Ovary (tissue), 9 donors: ENCODE measurements around the gene P2RY13. TPM values are rescaled to one million over a fixed set of nuclear protein-coding genes. Genes with fewer than 3 reads are reported as not detected.

ENCODE experiments used
- DNase-seq, 5 donors: peaks; one replicate each; pipeline ENCODE4 v3.0.0-alpha.2; 2019 to 2020
- H3K27ac ChIP-seq, 2 donors: fragments of 200-600 bp; one replicate each; pipeline versions ENCODE4 v1.5.1 to v1.8.0; 2019 to 2022
- H3K27me3 ChIP-seq: fragments of 200-600 bp; one replicate; pipeline ENCODE4 v1.8.0; 2022
- H3K36me3 ChIP-seq: fragments of 200-600 bp; sonication (generic); one replicate; pipeline ENCODE4 v1.5.1; 2019
- H3K4me1 ChIP-seq: one replicate; pipeline ENCODE4 v1.8.1; 2013; ENCODE audit warnings: mild to moderate bottlenecking, moderate library complexity; ENCODE audit not compliant: insufficient read depth
- H3K4me3 ChIP-seq: fragments of 200-600 bp; sonication (generic); one replicate; pipeline ENCODE4 v1.5.1; 2017
- H3K9me3 ChIP-seq, 2 donors: fragments of 200-600 bp in 1 of 2; sonication (generic) in 1 of 2; one replicate each; pipeline versions ENCODE4 v1.5.1 to v1.8.1; 2013 to 2019; ENCODE audit warnings: mild to moderate bottlenecking in 1 of 2, moderate library complexity in 1 of 2
- EP300 ChIP-seq: sonication (generic); formaldehyde crosslinking; IDR thresholded peaks from one replicate; pipeline ENCODE4 v1.6.1; 2017; ENCODE audit warnings: antibody characterized with exemption
- POLR2A ChIP-seq: fragments of 450-650 bp; IDR thresholded peaks from one replicate; pipeline ENCODE4 v1.6.1; 2017; ENCODE audit warnings: antibody characterized with exemption, mild to moderate bottlenecking, moderate library complexity
- WGBS, 3 donors: extraction: QIAGEN DNeasy Blood & Tissue Kit in 1 of 3; methylation state at CpG; one replicate each; pipeline versions ENCODE4 v1.1.5 to v1.1.7; 2013 to 2017; 5-methylcytosine and 5-hydroxymethylcytosine counted together
- intact Hi-C, 4 donors: fragments of 100-400 bp; cut with DNase I; formaldehyde crosslinking; loops; one replicate each; pipeline versions ENCODE4 v1.11.0 to v1.15.1; 2022 to 2023
- polyA plus RNA-seq, 2 donors: library from polyadenylated mRNA; stranded (reverse); fragments of 200-250 nt in 1 of 2; fragments of 350-450 nt in 1 of 2; fragmentation: Illumina TruSeq in 1 of 2; extraction: RNeasy Lipid Tissue Mini Kit (QIAGEN cat#74804) in 1 of 2; gene quantifications; one replicate each; pipeline ENCODE4 v1.2.3, GENCODE V29; 2013 to 2014
- total RNA-seq, 7 donors: library from RNA; depleted of rRNA in 2 of 7; stranded (reverse); fragments of >200 nt in 2 of 7; fragmentation: NEBNext Ultra II Directional in 3 of 7; extraction: Animal tissue kit (Norgen Biotek cat#: 25700) in 3 of 7; gene quantifications; one replicate each; pipeline versions ENCODE4 v1.1.0 to v1.2.4, GENCODE V29; 2016 to 2023
- TF ChIP-seq, protein P1 (sequence below), 3 donors: fragments of 450-650 bp in 2 of 3; fragments of 200-600 bp in 1 of 3; IDR thresholded peaks; one replicate each; pipeline versions ENCODE4 v1.5.1 to v1.8.0; 2016 to 2022; ENCODE audit warnings: antibody characterized with exemption in 3 of 3, mild to moderate bottlenecking in 1 of 3
- donor health status: DM: no; HTN: no; CAD: no; lungs with moderate emphysema.
- donor health status: DM: no; HTN: no; CAD: no.
- donor health status: Bipolar disorder and iron deficiency.
- donor health status: DM: yes; HTN: yes; CAD: no.
- donor health status: DM: no; HTN: no; CAD: no.
- donor health status: DM: yes; HTN: yes; CAD: no.

Gene P2RY13
- total and polyA plus RNA-seq, 9 donors = 0.27 to 5.8 (median 0.56) TPM

DNA sequence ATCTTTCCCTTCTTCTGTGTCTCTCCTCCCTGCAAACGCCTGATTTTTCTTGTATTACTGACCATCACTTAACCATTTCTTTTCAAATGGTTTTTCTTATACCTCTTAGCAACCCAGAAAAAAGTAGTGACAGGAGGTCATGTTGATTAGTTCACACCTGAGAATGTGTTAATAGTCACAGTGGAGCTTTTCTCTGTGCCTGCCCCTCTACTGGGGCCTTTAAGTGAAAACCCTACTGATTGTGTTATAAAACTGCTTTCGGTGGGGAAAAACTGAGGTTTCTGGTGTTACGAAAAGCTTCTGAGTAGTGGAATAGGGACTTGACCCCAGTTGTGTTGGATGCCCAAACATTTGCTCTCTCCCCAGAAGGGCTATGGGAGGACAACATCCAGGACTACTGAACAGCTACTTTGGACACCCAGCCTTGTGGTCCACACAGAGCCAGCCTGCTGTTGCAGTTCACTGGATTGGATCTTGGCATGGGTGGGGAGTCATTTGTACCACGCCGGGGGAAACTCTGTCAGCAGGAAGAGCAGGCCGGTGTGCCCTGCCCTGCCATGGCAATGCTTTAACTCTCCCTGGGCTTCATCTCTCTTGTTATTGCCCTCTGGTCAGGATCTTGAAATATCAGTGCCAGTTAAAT, 23.1 kb downstream of the P2RY13 start:
- Histone ChIP-seq H3K36me3 (no peaks in the 10 kb centered on the region), H3K4me3 (no peak overlapping the region), H3K4me1 (no peaks in the 10 kb centered on the region), H3K9me3 (no peaks in the 10 kb centered on the region), H3K27ac (no peak overlapping the region), H3K27me3 (no peaks in the 10 kb centered on the region)
- 89 to 90% (median 90%) methylated on average over 6 of the region's 6 CpGs for WGBS, 3 donors
- intact Hi-C loops = no loop called here
- TF ChIP-seq, protein P1, sequence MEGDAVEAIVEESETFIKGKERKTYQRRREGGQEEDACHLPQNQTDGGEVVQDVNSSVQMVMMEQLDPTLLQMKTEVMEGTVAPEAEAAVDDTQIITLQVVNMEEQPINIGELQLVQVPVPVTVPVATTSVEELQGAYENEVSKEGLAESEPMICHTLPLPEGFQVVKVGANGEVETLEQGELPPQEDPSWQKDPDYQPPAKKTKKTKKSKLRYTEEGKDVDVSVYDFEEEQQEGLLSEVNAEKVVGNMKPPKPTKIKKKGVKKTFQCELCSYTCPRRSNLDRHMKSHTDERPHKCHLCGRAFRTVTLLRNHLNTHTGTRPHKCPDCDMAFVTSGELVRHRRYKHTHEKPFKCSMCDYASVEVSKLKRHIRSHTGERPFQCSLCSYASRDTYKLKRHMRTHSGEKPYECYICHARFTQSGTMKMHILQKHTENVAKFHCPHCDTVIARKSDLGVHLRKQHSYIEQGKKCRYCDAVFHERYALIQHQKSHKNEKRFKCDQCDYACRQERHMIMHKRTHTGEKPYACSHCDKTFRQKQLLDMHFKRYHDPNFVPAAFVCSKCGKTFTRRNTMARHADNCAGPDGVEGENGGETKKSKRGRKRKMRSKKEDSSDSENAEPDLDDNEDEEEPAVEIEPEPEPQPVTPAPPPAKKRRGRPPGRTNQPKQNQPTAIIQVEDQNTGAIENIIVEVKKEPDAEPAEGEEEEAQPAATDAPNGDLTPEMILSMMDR (IDR thresholded peaks at IDR 0.05) = no peak
- TF ChIP-seq EP300 (no peak), POLR2A (no peak)
- no peak for DNase-seq

DNA sequence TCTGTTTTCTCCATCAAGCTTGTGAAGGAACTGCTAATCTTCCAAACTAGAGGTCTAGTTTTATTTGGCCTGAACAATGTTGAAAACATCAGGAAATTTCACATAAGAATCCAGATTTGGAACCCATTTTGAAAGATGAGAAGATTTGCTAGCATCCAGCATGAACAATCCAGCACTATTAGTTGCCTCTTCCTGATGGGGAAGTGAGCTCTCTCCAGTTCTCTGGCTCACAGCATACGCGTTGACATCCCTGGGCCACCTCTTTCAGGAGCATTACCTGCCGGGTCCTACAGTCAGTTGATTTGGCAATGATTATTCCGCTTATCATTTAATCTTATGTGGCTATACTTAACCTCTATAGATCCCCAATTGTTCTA, 23.6 kb downstream of the P2RY13 start:
- H3K4me3 ChIP-seq = no peak overlapping the region
- no peaks in the 10 kb centered on the region for H3K4me1 ChIP-seq
- 93 to 96% (median 94%) methylated on average over 4 of the region's 4 CpGs for WGBS, 3 donors
- H3K36me3 ChIP-seq = no peaks in the 10 kb centered on the region
- H3K9me3 ChIP-seq = no peaks in the 10 kb centered on the region
- TF ChIP-seq POLR2A (no peak), EP300 (no peak)
- TF ChIP-seq, protein P1 (IDR thresholded peaks at IDR 0.05) = no peak
- intact Hi-C loops = no loop called here
- H3K27me3 ChIP-seq = no peaks in the 10 kb centered on the region
- DNase-seq = no peak
- no peak overlapping the region for H3K27ac ChIP-seq

DNA sequence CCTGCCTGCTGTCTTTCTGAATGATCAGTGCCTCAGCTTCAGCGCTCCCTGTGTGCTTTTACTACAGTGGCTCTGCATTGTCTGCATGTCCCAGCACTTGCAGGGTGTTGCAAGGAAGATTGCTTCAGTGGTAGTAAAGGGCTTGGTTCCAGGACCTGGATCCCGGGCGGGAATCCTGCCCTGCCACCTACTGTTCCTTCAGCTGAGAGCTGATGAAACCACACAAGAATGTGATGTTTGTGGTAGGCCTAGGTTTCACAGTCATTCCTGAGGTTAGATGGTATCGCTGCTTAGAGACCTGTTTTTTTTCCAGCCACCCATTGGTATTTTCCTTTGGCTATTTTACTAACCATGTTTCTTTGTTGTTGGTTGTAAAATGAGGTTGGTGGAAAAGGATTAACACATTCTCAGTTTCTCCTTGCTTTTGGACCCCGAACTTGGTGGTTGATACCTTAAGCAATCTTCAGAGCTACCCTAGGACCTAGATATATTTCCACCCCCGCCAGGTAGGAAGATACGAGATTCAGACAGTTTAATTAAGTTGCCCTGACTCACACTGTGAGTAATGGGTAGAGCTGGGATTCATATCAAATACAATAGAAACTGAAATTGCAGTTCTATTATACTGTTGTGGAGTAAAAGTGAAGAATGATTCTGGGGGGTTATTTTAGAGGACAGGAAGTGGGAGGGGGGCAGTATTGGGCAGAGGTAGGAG, 24.1 kb downstream of the P2RY13 start:
- Histone ChIP-seq H3K27ac (no peak overlapping the region), H3K27me3 (no peaks in the 10 kb centered on the region), H3K9me3 (no peaks in the 10 kb centered on the region), H3K4me1 (no peaks in the 10 kb centered on the region), H3K36me3 (no peaks in the 10 kb centered on the region), H3K4me3 (no peak overlapping the region)
- TF ChIP-seq POLR2A (no peak), EP300 (no peak)
- TF ChIP-seq, protein P1 (IDR thresholded peaks at IDR 0.05) = no peak
- no peak for DNase-seq
- 70 to 75% (median 71%) methylated on average over 7 of the region's 7 CpGs for WGBS, 3 donors
- intact Hi-C loops = no loop called here

DNA sequence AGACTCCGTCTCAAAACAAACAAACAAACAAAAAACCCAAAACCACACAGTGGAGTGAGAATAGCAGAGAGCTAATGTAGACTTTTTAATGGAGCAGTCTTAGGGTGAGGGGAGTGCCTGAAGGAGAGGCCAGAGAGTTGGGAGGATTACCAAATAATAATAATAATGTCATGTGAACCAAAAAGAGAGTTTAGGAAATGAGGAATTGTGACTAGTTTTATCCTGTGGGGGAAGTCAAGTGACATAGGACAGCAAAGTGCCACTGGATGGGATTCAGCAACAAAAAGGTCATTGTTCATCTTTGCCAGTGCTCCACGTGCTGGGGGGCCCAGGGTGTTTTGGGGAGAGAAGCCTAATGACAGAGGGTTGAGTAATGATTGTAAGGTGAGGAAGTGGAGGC, 25.6 kb downstream of the P2RY13 start:
- Histone ChIP-seq H3K27me3 (no peaks in the 10 kb centered on the region), H3K4me3 (no peak overlapping the region), H3K36me3 (no peaks in the 10 kb centered on the region), H3K27ac (no peak overlapping the region), H3K9me3 (no peaks in the 10 kb centered on the region), H3K4me1 (no peaks in the 10 kb centered on the region)
- DNase-seq = no peak
- 69 to 83% (median 75%) methylated on average over 2 of the region's 2 CpGs for WGBS, 3 donors
- intact Hi-C loops = no loop called here
- no peak for TF ChIP-seq POLR2A
- TF ChIP-seq, protein P1 (IDR thresholded peaks at IDR 0.05) = no peak
- TF ChIP-seq EP300 = no peak
